GM04504 (cell line): ENCODE results near the gene COL19A1.
A peak's percentile ranks its signal among the peaks of the same experiment; 100 is the strongest.

Experiments used
- DNase-seq: peaks from one replicate; pipeline ENCODE4 v3.0.0-alpha.2; 2012; ENCODE audit warnings: low read depth

The COL19A1 gene

GRCh38 chr6:70124882-70125545 lies 258.7 kb downstream of the COL19A1 start:
- DNase-seq: peak; percentile 10

- DNase-seq: no peak
Measured at GRCh38 chr6:70125602-70126001, 259.2 kb downstream of the COL19A1 start.

- no peak for DNase-seq
Measured at GRCh38 chr6:70129341-70129740, 263.0 kb downstream of the COL19A1 start.

- no peak for DNase-seq
Measured at GRCh38 chr6:70130865-70131264, 264.5 kb downstream of the COL19A1 start.

- no peak for DNase-seq
Measured at GRCh38 chr6:70131528-70131927, 265.2 kb downstream of the COL19A1 start.

- DNase-seq: no peak
Measured at GRCh38 chr6:70133246-70133645, 266.9 kb downstream of the COL19A1 start.

GRCh38 chr6:70134542-70134941 lies 268.2 kb downstream of the COL19A1 start:
- no peak for DNase-seq

- no peak for DNase-seq
Measured at GRCh38 chr6:70135219-70136160, 269.1 kb downstream of the COL19A1 start.

GRCh38 chr6:70136996-70137395 lies 270.6 kb downstream of the COL19A1 start:
- no peak for DNase-seq

GRCh38 chr6:70140496-70140895 lies 274.1 kb downstream of the COL19A1 start:
- no peak for DNase-seq

GRCh38 chr6:70142034-70142433 lies 275.7 kb downstream of the COL19A1 start:
- DNase-seq: no peak

- no peak for DNase-seq
Measured at GRCh38 chr6:70145178-70145577, 278.8 kb downstream of the COL19A1 start.

GRCh38 chr6:70149209-70149788 lies 282.9 kb downstream of the COL19A1 start:
- no peak for DNase-seq

GRCh38 chr6:70150521-70150920 lies 284.2 kb downstream of the COL19A1 start:
- no peak for DNase-seq

- DNase-seq: no peak
Measured at GRCh38 chr6:70151616-70152015, 285.3 kb downstream of the COL19A1 start.

GRCh38 chr6:70152786-70153185 lies 286.4 kb downstream of the COL19A1 start:
- no peak for DNase-seq

GRCh38 chr6:70157086-70157485 lies 290.7 kb downstream of the COL19A1 start:
- DNase-seq: no peak

GRCh38 chr6:70160276-70160675 lies 293.9 kb downstream of the COL19A1 start:
- DNase-seq: no peak

GRCh38 chr6:70162972-70163371 lies 296.6 kb downstream of the COL19A1 start:
- no peak for DNase-seq

- DNase-seq: no peak
Measured at GRCh38 chr6:70163795-70164194, 297.4 kb downstream of the COL19A1 start.

GRCh38 chr6:70164556-70164955 lies 298.2 kb downstream of the COL19A1 start:
- DNase-seq: no peak

GRCh38 chr6:70166088-70166958 lies 300.0 kb downstream of the COL19A1 start:
- DNase-seq: no peak
